GM21619 (cell line): ENCODE measurements around the gene CADPS2.

Experiments
- ATAC-seq: cut with Tn5 transposase; IDR thresholded peaks from one replicate; pipeline ENCODE4 v1.9.1; 2021; ENCODE audit not compliant: unreplicated experiment

CADPS2 gene

GRCh38 chr7:122327969-122328368 lies 558.3 kb downstream of the CADPS2 start:
- no peak for ATAC-seq

GRCh38 chr7:122316467-122317388 lies 569.5 kb downstream of the CADPS2 start:
- ATAC-seq = no peak

GRCh38 chr7:122315507-122316466 lies 570.5 kb downstream of the CADPS2 start:
- no peak for ATAC-seq

GRCh38 chr7:122314284-122314683 lies 572.0 kb downstream of the CADPS2 start:
- no peak for ATAC-seq

GRCh38 chr7:122312789-122313188 lies 573.5 kb downstream of the CADPS2 start:
- ATAC-seq = no peak

GRCh38 chr7:122311734-122312450 lies 574.4 kb downstream of the CADPS2 start:
- no peak for ATAC-seq

- ATAC-seq = no peak
Measured at GRCh38 chr7:122311050-122311700, 575.1 kb downstream of the CADPS2 start.

- no peak for ATAC-seq
Measured at GRCh38 chr7:122310119-122311021, 575.9 kb downstream of the CADPS2 start.

GRCh38 chr7:122309421-122309820 lies 576.8 kb downstream of the CADPS2 start:
- ATAC-seq = no peak

GRCh38 chr7:122307228-122307621 lies 579.0 kb downstream of the CADPS2 start:
- ATAC-seq = no peak

GRCh38 chr7:122306320-122307227 lies 579.7 kb downstream of the CADPS2 start:
- ATAC-seq = no peak

GRCh38 chr7:122305475-122306319 lies 580.6 kb downstream of the CADPS2 start:
- ATAC-seq = no peak

- ATAC-seq = no peak
Measured at GRCh38 chr7:122304996-122305421, 581.3 kb downstream of the CADPS2 start.

GRCh38 chr7:122304319-122304975 lies 581.8 kb downstream of the CADPS2 start, which contains the start of gene FEZF1:
Gene FEZF1 (minus strand): TSS chr7:122304750. CDS start chr7:122304437, 313 bp downstream.
- no peak for ATAC-seq

- no peak for ATAC-seq
Measured at GRCh38 chr7:122303531-122304318, 582.5 kb downstream of the CADPS2 start.
